Astrocyte (in vitro differentiated cells and primary cell): ENCODE measurements around the gene TBX18. TPM values are rescaled to one million over a fixed set of nuclear protein-coding genes. Genes with fewer than 3 reads are reported as not detected.

Experiments
- DNase-seq: peaks from one replicate; pipeline ENCODE4 v3.0.0-alpha.2; 2010; ENCODE audit warnings: low read depth
- FAIRE-seq: peaks from 2 replicates; lab custom pipeline; 2011; peaks lifted over from hg19 to GRCh38; lab: Jason Lieb, UNC
- H2AFZ ChIP-seq: 2 replicates; pipeline ENCODE4 v1.6.0; 2012; ENCODE audit warnings: low read depth, low read length, inconsistent platforms
- H3K27ac ChIP-seq: 2 replicates; pipeline ENCODE4 v1.5.1; 2011; ENCODE audit warnings: low read depth, low read length, inconsistent platforms
- H3K27me3 ChIP-seq: 2 replicates; pipeline ENCODE4 v1.6.0; 2011; ENCODE audit warnings: low read length, inconsistent platforms; ENCODE audit not compliant: insufficient read depth
- H3K36me3 ChIP-seq: 2 replicates; pipeline ENCODE4 v1.5.1; 2011; ENCODE audit warnings: low read length, inconsistent platforms; ENCODE audit not compliant: insufficient read depth
- H3K4me1 ChIP-seq: 2 replicates; pipeline ENCODE4 v1.5.1; 2011; ENCODE audit warnings: low read length, inconsistent platforms; ENCODE audit not compliant: insufficient read depth
- H3K4me2 ChIP-seq: 2 replicates; pipeline ENCODE4 v1.6.0; 2012; ENCODE audit warnings: low read length, inconsistent platforms
- H3K4me3 ChIP-seq: 2 replicates; pipeline ENCODE4 v1.5.1; 2011; ENCODE audit warnings: low read depth, mild to moderate bottlenecking, low read length, inconsistent platforms; ENCODE audit not compliant: insufficient read depth
- H3K79me2 ChIP-seq: 2 replicates; pipeline ENCODE4 v1.6.0; 2012; ENCODE audit warnings: mild to moderate bottlenecking, low read length, inconsistent platforms; ENCODE audit not compliant: insufficient read depth
- H3K9ac ChIP-seq: 2 replicates; pipeline ENCODE4 v1.6.0; 2012; ENCODE audit warnings: mild to moderate bottlenecking, low read length, inconsistent platforms
- H3K9me3 ChIP-seq: 2 replicates; pipeline ENCODE4 v1.5.1; 2012; ENCODE audit warnings: low read depth, mild to moderate bottlenecking, low read length, inconsistent platforms; ENCODE audit not compliant: insufficient read depth
- H4K20me1 ChIP-seq: 2 replicates; pipeline ENCODE4 v1.6.0; 2012; ENCODE audit warnings: low read length, inconsistent platforms; ENCODE audit not compliant: insufficient read depth
- H3K27ac Mint-ChIP-seq: one replicate; pipeline ENCODE4 v1.8.0; 2021; ENCODE audit warnings: mild to moderate bottlenecking, mixed read lengths; ENCODE audit not compliant: unreplicated experiment
- H3K27me3 Mint-ChIP-seq: one replicate; pipeline ENCODE4 v1.8.0; 2021; ENCODE audit warnings: low read depth, mixed read lengths; ENCODE audit not compliant: unreplicated experiment
- H3K36me3 Mint-ChIP-seq: one replicate; pipeline ENCODE4 v1.8.0; 2021; ENCODE audit warnings: low read depth, mixed read lengths; ENCODE audit not compliant: unreplicated experiment
- H3K4me1 Mint-ChIP-seq: one replicate; pipeline ENCODE4 v1.8.0; 2021; ENCODE audit warnings: low read depth, mixed read lengths; ENCODE audit not compliant: unreplicated experiment
- H3K4me3 Mint-ChIP-seq: one replicate; pipeline ENCODE4 v1.8.0; 2021; ENCODE audit warnings: mild to moderate bottlenecking, moderate library complexity, mixed read lengths; ENCODE audit not compliant: unreplicated experiment
- H3K9me3 Mint-ChIP-seq: one replicate; pipeline ENCODE4 v1.8.0; 2021; ENCODE audit warnings: mild to moderate bottlenecking, mixed read lengths; ENCODE audit not compliant: unreplicated experiment
- EZH2 ChIP-seq: IDR thresholded peaks from 2 replicates; pipeline ENCODE4 v1.6.1; 2012; ENCODE audit warnings: mild to moderate bottlenecking, low read length, inconsistent platforms; ENCODE audit not compliant: insufficient read depth
- total RNA-seq: library from RNA; stranded (reverse); gene quantifications from 2 replicates; pipeline ENCODE4 v1.2.1, GENCODE V29; 2021
- TF ChIP-seq, protein P1 (sequence below): IDR thresholded peaks from 2 replicates; pipeline ENCODE4 v1.5.1; 2011; ENCODE audit warnings: low read depth, mild to moderate bottlenecking, inconsistent platforms, low read length, moderate library complexity; ENCODE audit not compliant: insufficient read depth

TBX18 gene
- total RNA-seq, 1 donor from 2014 or later, result 12.5 TPM

GRCh38 chr6:84774157-84774984 is 10.0 kb upstream of the TBX18 start:
- Histone ChIP-seq H4K20me1 (peaks cover 3% of the 10 kb centered on the region), H3K9ac (peak overlapping the region; percentile 81), H3K27ac (peak overlapping the region; percentile 67), H3K36me3 (no peaks in the 10 kb centered on the region), H3K4me3 (peak overlapping the region; percentile 57), H3K4me1 (no peaks in the 10 kb centered on the region), H2AFZ (peak overlapping the region; percentile 81), H3K9me3 (peaks cover 2% of the 10 kb centered on the region), H3K27me3 (peaks cover 68% of the 10 kb centered on the region), H3K4me2 (peak overlapping the region; percentile 87), H3K79me2 (peaks cover 9% of the 10 kb centered on the region)
- no peaks in the 10 kb centered on the region for H3K36me3 Mint-ChIP-seq
- H3K27me3 Mint-ChIP-seq, result peaks cover 76% of the 10 kb centered on the region
- no peak overlapping the region for H3K27ac Mint-ChIP-seq
- H3K9me3 Mint-ChIP-seq, result peaks cover 3% of the 10 kb centered on the region
- DNase-seq, result no peak
- no peak for FAIRE-seq
- TF ChIP-seq, protein P1, sequence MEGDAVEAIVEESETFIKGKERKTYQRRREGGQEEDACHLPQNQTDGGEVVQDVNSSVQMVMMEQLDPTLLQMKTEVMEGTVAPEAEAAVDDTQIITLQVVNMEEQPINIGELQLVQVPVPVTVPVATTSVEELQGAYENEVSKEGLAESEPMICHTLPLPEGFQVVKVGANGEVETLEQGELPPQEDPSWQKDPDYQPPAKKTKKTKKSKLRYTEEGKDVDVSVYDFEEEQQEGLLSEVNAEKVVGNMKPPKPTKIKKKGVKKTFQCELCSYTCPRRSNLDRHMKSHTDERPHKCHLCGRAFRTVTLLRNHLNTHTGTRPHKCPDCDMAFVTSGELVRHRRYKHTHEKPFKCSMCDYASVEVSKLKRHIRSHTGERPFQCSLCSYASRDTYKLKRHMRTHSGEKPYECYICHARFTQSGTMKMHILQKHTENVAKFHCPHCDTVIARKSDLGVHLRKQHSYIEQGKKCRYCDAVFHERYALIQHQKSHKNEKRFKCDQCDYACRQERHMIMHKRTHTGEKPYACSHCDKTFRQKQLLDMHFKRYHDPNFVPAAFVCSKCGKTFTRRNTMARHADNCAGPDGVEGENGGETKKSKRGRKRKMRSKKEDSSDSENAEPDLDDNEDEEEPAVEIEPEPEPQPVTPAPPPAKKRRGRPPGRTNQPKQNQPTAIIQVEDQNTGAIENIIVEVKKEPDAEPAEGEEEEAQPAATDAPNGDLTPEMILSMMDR, result peak; percentile 27
- no peak for TF ChIP-seq EZH2
- no peaks in the 10 kb centered on the region for H3K4me1 Mint-ChIP-seq
- H3K4me3 Mint-ChIP-seq, result peak overlapping the region; percentile 79

GRCh38 chr6:84773431-84774156 is 9.2 kb upstream of the TBX18 start:
- Mint-ChIP-seq H3K27ac (no peak overlapping the region), H3K4me1 (no peaks in the 10 kb centered on the region), H3K9me3 (peaks cover 3% of the 10 kb centered on the region), H3K36me3 (no peaks in the 10 kb centered on the region), H3K27me3 (peaks cover 74% of the 10 kb centered on the region), H3K4me3 (peak overlapping the region; percentile 79)
- peak overlapping the region; percentile 67 for H3K27ac ChIP-seq
- H4K20me1 ChIP-seq, result peaks cover 3% of the 10 kb centered on the region
- peaks cover 9% of the 10 kb centered on the region for H3K79me2 ChIP-seq
- TF ChIP-seq EZH2, result peak; percentile 86
- TF ChIP-seq, protein P1, result no peak
- no peak for DNase-seq
- H3K9me3 ChIP-seq, result peaks cover 2% of the 10 kb centered on the region
- H3K4me2 ChIP-seq, result peak overlapping the region; percentile 87
- no peaks in the 10 kb centered on the region for H3K36me3 ChIP-seq
- peak overlapping the region; percentile 81 for H2AFZ ChIP-seq
- FAIRE-seq, result no peak
- peak overlapping the region; percentile 57 for H3K4me3 ChIP-seq
- peak overlapping the region; percentile 81 for H3K9ac ChIP-seq
- H3K27me3 ChIP-seq, result peaks cover 75% of the 10 kb centered on the region
- H3K4me1 ChIP-seq, result no peaks in the 10 kb centered on the region
